HEK293T (cell line): Measurements from ENCODE around the gene DDI2.

Experiments
- ELF4 ChIP-seq: fragments of 450-650 bp; IDR thresholded peaks from 2 replicates; pipeline ENCODE4 v1.6.1; 2017; ENCODE audit warnings: antibody characterized with exemption
- FOXA1 ChIP-seq: fragments of 450-650 bp; IDR thresholded peaks from 2 replicates; pipeline ENCODE4 v1.6.1; 2016; ENCODE audit warnings: mild to moderate bottlenecking
- FOXK2 ChIP-seq: fragments of 450-650 bp; IDR thresholded peaks from 2 replicates; pipeline ENCODE4 v1.6.1; 2016; ENCODE audit warnings: mild to moderate bottlenecking
- FOXM1 ChIP-seq: fragments of 450-650 bp; IDR thresholded peaks from 2 replicates; pipeline ENCODE4 v1.6.1; 2017; ENCODE audit warnings: mild to moderate bottlenecking, borderline replicate concordance
- L3MBTL2 ChIP-seq: fragments of 450-650 bp; conservative IDR thresholded peaks from 2 replicates; pipeline ENCODE4 v1.6.1; 2016; ENCODE audit warnings: mild to moderate bottlenecking
- LEF1 ChIP-seq: fragments of 450-650 bp; IDR thresholded peaks from 2 replicates; pipeline ENCODE4 v1.6.1; 2017; ENCODE audit warnings: mild to moderate bottlenecking, borderline replicate concordance
- PKNOX1 ChIP-seq: fragments of 450-650 bp; IDR thresholded peaks from 2 replicates; pipeline ENCODE4 v1.6.1; 2016
- SP1 ChIP-seq: fragments of 450-650 bp; IDR thresholded peaks from 2 replicates; pipeline ENCODE4 v1.6.1; 2017
- SUZ12 ChIP-seq: fragments of 450-650 bp; IDR thresholded peaks from 2 replicates; pipeline ENCODE4 v1.6.1; 2016; ENCODE audit warnings: mild to moderate bottlenecking
- TARDBP ChIP-seq: fragments of 450-650 bp; IDR thresholded peaks from 2 replicates; pipeline ENCODE4 v1.6.1; 2016
- ZNF384 ChIP-seq: fragments of 450-650 bp; IDR thresholded peaks from 2 replicates; pipeline ENCODE4 v1.6.1; 2016

DNA sequence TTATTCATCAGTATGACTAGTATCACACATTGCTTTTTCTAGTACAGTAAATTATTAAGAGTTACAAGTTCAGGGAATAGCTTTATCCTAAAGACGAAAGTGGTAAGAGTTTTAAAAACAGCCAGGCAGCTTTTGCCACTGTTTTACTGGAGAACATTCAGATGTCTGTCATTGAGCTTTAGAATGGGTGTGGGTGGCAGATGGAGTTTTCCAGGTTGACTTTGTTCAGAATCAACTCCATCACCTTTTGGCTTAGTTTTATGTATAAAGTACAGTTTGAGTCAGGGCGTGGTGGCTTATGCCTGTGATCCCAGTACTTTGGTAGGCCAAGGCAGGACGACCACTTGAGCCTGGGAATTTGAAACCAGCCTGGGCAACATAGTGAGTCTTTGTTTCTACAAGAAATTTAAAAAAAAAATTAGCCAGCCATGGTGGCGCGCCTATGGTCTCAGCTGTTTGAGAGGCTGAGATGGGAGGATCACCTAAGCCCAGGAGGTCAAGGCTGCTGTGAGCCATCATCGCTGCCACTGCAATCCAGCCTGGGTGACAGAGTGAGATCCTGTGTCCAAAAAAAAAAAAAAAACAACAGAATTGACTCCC lies 36.9 kb downstream of the DDI2 start:
- TF ChIP-seq SUZ12, result no peak
- no peak for TF ChIP-seq LEF1
- TF ChIP-seq ZNF384, result no peak
- no peak for TF ChIP-seq FOXM1
- TF ChIP-seq PKNOX1, result no peak
- TF ChIP-seq TARDBP, result no peak
- TF ChIP-seq SP1, result no peak
- no peak for TF ChIP-seq ELF4
- no peak for TF ChIP-seq L3MBTL2
- no peak for TF ChIP-seq FOXK2
- no peak for TF ChIP-seq FOXA1
